ENCODE measurements around the gene NTM. TPM values are rescaled to one million over a fixed set of nuclear protein-coding genes. Genes with fewer than 3 reads are reported as not detected.

The NTM gene
- total and polyA plus RNA-seq, 2 donors (not counting 1 experiment from before 2014, with no cell fraction given): 12.3 to 28.6 TPM

DNA sequence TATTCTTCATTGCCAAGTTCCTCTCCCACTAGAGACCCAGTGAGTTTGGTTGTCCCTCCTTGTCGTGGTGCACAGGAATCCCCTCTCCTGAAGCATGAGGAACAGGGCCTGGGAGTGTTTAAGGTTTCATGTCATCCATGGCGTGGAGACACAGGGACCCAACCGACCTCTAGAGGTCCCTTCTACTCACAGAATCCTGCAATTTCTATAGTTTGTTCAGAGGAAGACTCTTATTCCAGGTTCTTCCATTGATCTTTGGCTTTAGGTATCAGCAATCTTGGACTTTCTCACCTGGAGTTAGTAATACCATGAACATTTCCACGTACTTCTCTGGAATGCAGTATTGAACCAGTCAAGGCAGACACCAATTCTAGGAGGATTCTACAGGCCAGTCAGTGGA, 548.2 kb downstream of the NTM start:
- peaks cover 11% of the 10 kb centered on the region for H3K79me2 ChIP-seq (ENCODE audit: control insufficient read depth, insufficient read depth, low read length)

DNA sequence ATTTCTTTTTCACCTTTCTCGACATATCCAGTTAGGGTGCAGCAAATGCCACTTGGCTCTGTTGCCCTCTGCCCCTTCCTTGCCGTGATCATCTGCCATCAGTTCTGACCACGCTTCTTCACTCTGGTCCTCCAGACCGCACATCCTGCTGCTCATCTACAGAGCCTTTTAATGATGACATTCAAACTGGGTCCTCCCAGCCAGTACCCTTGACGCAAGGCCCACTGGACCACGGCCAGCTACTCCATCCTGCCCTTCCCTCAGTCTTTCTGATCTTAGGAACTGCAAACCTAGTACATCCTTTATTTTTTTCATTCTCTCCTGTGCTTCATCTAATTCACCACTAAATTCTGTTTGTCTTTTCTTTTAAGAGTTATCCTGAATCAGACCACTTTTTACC, 551.8 kb downstream of the NTM start:
- no peak overlapping the region for H3K27ac ChIP-seq (ENCODE audit: insufficient read depth, low read length)
- no peaks in the 10 kb centered on the region for H3K36me3 ChIP-seq (ENCODE audit: control insufficient read depth, insufficient read depth, low read length)
- H2AFZ ChIP-seq (ENCODE audit: low read length): no peak overlapping the region
- DNase-seq (ENCODE audit: low read depth in 2 of 2): no peak
- H3K4me3 ChIP-seq (replicated peaks in 1 of 4; ENCODE audit: control extremely low read depth in 1 of 4, insufficient read depth in 1 of 4, low read depth in 3 of 4, low read length in 4 of 4): no peak overlapping the region
- H3K27me3 ChIP-seq (ENCODE audit: control insufficient read depth, insufficient read depth, low read length): no peaks in the 10 kb centered on the region
- no peak overlapping the region for H3K4me2 ChIP-seq (ENCODE audit: extremely low read depth, insufficient read depth, low read length)
- H4K20me1 ChIP-seq (ENCODE audit: control insufficient read depth, extremely low read depth, insufficient read depth, low read length): no peaks in the 10 kb centered on the region
- peaks cover 5% of the 10 kb centered on the region for H3K4me1 ChIP-seq (ENCODE audit: control insufficient read depth, extremely low read depth, insufficient read depth, low read length)
- TF ChIP-seq EZH2 (IDR thresholded peaks at IDR 0.05; ENCODE audit: low read length, missing control alignments) (no peak), CTCF (conservative IDR thresholded peaks at IDR 0.05 in 1 of 2, IDR thresholded peaks at IDR 0.05 in 1 of 2; ENCODE audit: low read depth in 1 of 2, low read length in 2 of 2) (no peak)
- H3K9me3 ChIP-seq (ENCODE audit: control insufficient read depth, insufficient read depth, low read depth, low read length): no peaks in the 10 kb centered on the region
- H3K9ac ChIP-seq (ENCODE audit: insufficient read depth, low read length): no peak overlapping the region
- H3K79me2 ChIP-seq (ENCODE audit: control insufficient read depth, insufficient read depth, low read length): peaks cover 4% of the 10 kb centered on the region

More for the DNA sequence above, 548.2 kb downstream of the NTM start:
- DNase-seq (ENCODE audit: low read depth in 2 of 2): no peak
- TF ChIP-seq CTCF (conservative IDR thresholded peaks at IDR 0.05 in 1 of 2, IDR thresholded peaks at IDR 0.05 in 1 of 2; ENCODE audit: low read depth in 1 of 2, low read length in 2 of 2): no peak
- no peak for TF ChIP-seq EZH2 (IDR thresholded peaks at IDR 0.05; ENCODE audit: low read length, missing control alignments)
- H3K9me3 ChIP-seq (ENCODE audit: control insufficient read depth, insufficient read depth, low read depth, low read length): no peaks in the 10 kb centered on the region
- H3K4me3 ChIP-seq (replicated peaks in 1 of 4; ENCODE audit: control extremely low read depth in 1 of 4, insufficient read depth in 1 of 4, low read depth in 3 of 4, low read length in 4 of 4): no peak overlapping the region
- H3K4me2 ChIP-seq (ENCODE audit: extremely low read depth, insufficient read depth, low read length): no peak overlapping the region
- H3K9ac ChIP-seq (ENCODE audit: insufficient read depth, low read length): no peak overlapping the region
- H3K27me3 ChIP-seq (ENCODE audit: control insufficient read depth, insufficient read depth, low read length): no peaks in the 10 kb centered on the region
- no peak overlapping the region for H3K27ac ChIP-seq (ENCODE audit: insufficient read depth, low read length)
- H3K4me1 ChIP-seq (ENCODE audit: control insufficient read depth, extremely low read depth, insufficient read depth, low read length): no peaks in the 10 kb centered on the region
- no peak overlapping the region for H2AFZ ChIP-seq (ENCODE audit: low read length)
- no peaks in the 10 kb centered on the region for H4K20me1 ChIP-seq (ENCODE audit: control insufficient read depth, extremely low read depth, insufficient read depth, low read length)
- no peaks in the 10 kb centered on the region for H3K36me3 ChIP-seq (ENCODE audit: control insufficient read depth, insufficient read depth, low read length)

DNA sequence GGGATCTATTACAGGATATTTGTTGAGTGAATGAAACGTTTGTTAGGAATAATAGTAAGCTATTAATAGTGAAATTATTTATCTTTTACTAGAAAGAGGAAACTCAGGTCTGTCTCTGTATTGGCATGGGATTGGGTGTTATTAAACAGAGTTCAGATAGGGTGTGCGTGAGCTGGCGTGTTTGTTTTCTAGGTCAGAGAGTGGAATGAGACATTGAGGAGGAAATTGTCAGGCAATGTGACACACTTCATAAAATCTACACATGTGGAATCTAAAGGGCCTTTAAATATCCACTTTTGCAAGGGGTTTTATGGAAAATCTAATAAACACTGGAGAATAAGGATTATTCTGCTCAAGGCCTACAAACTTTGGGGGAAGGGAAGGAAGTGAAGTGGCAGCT, 552.9 kb downstream of the NTM start:
- no peak for DNase-seq (ENCODE audit: low read depth in 2 of 2)
- Histone ChIP-seq H3K79me2 (ENCODE audit: control insufficient read depth, insufficient read depth, low read length) (peaks cover 4% of the 10 kb centered on the region), H3K4me2 (ENCODE audit: extremely low read depth, insufficient read depth, low read length) (no peak overlapping the region), H3K9me3 (ENCODE audit: control insufficient read depth, insufficient read depth, low read depth, low read length) (no peaks in the 10 kb centered on the region), H2AFZ (ENCODE audit: low read length) (no peak overlapping the region), H3K4me3 (replicated peaks in 1 of 4; ENCODE audit: control extremely low read depth in 1 of 4, insufficient read depth in 1 of 4, low read depth in 3 of 4, low read length in 4 of 4) (no peak overlapping the region), H3K9ac (ENCODE audit: insufficient read depth, low read length) (no peak overlapping the region), H4K20me1 (ENCODE audit: control insufficient read depth, extremely low read depth, insufficient read depth, low read length) (no peaks in the 10 kb centered on the region), H3K4me1 (ENCODE audit: control insufficient read depth, extremely low read depth, insufficient read depth, low read length) (peaks cover 5% of the 10 kb centered on the region), H3K27me3 (ENCODE audit: control insufficient read depth, insufficient read depth, low read length) (no peaks in the 10 kb centered on the region), H3K36me3 (ENCODE audit: control insufficient read depth, insufficient read depth, low read length) (no peaks in the 10 kb centered on the region), H3K27ac (ENCODE audit: insufficient read depth, low read length) (no peak overlapping the region)
- TF ChIP-seq CTCF (conservative IDR thresholded peaks at IDR 0.05 in 1 of 2, IDR thresholded peaks at IDR 0.05 in 1 of 2; ENCODE audit: low read depth in 1 of 2, low read length in 2 of 2): no peak
- no peak for TF ChIP-seq EZH2 (IDR thresholded peaks at IDR 0.05; ENCODE audit: low read length, missing control alignments)
